ENCODE measurements around the gene NTRK2. TPM values are rescaled to one million over a fixed set of nuclear protein-coding genes. Genes with fewer than 3 reads are reported as not detected.

The NTRK2 gene
- total and polyA plus RNA-seq, 10 of the 15 experiments (the other 5 are each of a cell fraction or from before 2014, with no cell fraction given) = 0.42 to 4.6 (median 0.65) TPM

DNA sequence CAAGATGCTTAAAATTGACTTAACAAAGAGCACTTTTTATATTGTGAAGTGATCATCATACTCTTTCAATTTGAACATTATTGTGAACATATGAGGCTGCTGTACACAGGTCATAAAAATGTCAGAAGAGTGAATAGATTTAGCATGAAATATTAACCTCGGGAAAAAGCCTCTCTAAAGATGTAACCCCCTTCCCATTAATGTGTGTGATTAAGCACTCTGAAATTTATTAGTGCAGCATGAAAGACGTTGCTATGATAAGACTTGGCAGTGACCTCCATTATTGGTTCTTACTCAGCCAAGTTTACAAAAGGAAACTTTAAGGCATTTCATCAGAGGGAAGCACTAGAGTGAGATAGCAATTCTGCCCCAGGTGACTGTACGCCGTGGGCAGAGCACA, 326.5 kb downstream of the NTRK2 start:
- FAIRE-seq (no peak), ATAC-seq (no peak), DNase-seq (ENCODE audit: low read depth, low spot score) (no peak)
- ChIA-PET POLR2A (no interaction called here), CTCF (interaction anchor here (1.1 to 2.8 kb wide), 8 partner anchors 8 to 599 kb away, joined by 3 to 38 read pairs (median 3); no protein-coding TSS in a partner anchor), SMC1A (ENCODE audit: uncharacterized antibody, unreplicated experiment) (interaction anchor here (1.0 to 2.9 kb wide), 5 partner anchors 7 to 427 kb away, joined by 3 to 33 read pairs (median 3); no protein-coding TSS in a partner anchor), RAD21 (ENCODE audit: unreplicated experiment) (interaction anchor here (1.2 to 2.6 kb wide), 3 partner anchors 73 to 599 kb away, joined by 4 to 18 read pairs (median 5); no protein-coding TSS in a partner anchor)
- no TSS peak for BruUV-seq (replicated peaks)
- H3K4me2 ChIP-seq (ENCODE audit: control insufficient read depth, insufficient read depth) = no peak overlapping the region
- no peaks in the 10 kb centered on the region for H3K79me2 ChIP-seq (ENCODE audit: control insufficient read depth, insufficient read depth, low read length)
- no peaks in the 10 kb centered on the region for H3K4me1 ChIP-seq (ENCODE audit: control insufficient read depth, insufficient read depth, low read length)
- in situ Hi-C loops (cut with MboI) = no loop called here
- no peak overlapping the region for H3K9ac ChIP-seq (ENCODE audit: control insufficient read depth, insufficient read depth, low read length)
- H3K27me3 ChIP-seq (replicated peaks in 1 of 2; ENCODE audit: control insufficient read depth in 2 of 2, insufficient read depth in 2 of 2, low read length in 1 of 2) = no peaks in the 10 kb centered on the region; a peak in 1 of 4 replicates
- H3K4me3 ChIP-seq = no peak overlapping the region
- H3K27ac ChIP-seq (ENCODE audit: control insufficient read depth, insufficient read depth) = no peak overlapping the region
- no peaks in the 10 kb centered on the region; the same call in 2 of the 3 replicates for H3K9me3 ChIP-seq (replicated peaks; ENCODE audit: control insufficient read depth, insufficient read depth, low read length)
- no peaks in the 10 kb centered on the region for H4K20me1 ChIP-seq (ENCODE audit: control insufficient read depth, insufficient read depth)
- TF ChIP-seq, protein P1, sequence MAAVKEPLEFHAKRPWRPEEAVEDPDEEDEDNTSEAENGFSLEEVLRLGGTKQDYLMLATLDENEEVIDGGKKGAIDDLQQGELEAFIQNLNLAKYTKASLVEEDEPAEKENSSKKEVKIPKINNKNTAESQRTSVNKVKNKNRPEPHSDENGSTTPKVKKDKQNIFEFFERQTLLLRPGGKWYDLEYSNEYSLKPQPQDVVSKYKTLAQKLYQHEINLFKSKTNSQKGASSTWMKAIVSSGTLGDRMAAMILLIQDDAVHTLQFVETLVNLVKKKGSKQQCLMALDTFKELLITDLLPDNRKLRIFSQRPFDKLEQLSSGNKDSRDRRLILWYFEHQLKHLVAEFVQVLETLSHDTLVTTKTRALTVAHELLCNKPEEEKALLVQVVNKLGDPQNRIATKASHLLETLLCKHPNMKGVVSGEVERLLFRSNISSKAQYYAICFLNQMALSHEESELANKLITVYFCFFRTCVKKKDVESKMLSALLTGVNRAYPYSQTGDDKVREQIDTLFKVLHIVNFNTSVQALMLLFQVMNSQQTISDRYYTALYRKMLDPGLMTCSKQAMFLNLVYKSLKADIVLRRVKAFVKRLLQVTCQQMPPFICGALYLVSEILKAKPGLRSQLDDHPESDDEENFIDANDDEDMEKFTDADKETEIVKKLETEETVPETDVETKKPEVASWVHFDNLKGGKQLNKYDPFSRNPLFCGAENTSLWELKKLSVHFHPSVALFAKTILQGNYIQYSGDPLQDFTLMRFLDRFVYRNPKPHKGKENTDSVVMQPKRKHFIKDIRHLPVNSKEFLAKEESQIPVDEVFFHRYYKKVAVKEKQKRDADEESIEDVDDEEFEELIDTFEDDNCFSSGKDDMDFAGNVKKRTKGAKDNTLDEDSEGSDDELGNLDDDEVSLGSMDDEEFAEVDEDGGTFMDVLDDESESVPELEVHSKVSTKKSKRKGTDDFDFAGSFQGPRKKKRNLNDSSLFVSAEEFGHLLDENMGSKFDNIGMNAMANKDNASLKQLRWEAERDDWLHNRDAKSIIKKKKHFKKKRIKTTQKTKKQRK (IDR thresholded peaks at IDR 0.05; ENCODE audit: low read depth, low read length) = no peak
- no peak for TF ChIP-seq SMC3 (IDR thresholded peaks at IDR 0.05; ENCODE audit: borderline replicate concordance, low read length)
- intact Hi-C loops (cut with micrococcal nuclease; ENCODE audit: unreplicated experiment) = no loop called here
- no peaks in the 10 kb centered on the region for H3K36me3 ChIP-seq (ENCODE audit: control insufficient read depth in 2 of 2, insufficient read depth in 2 of 2, low read length in 1 of 2)
- WGBS (ENCODE audit: insufficient coverage, insufficient replicate concordance, low lambda C conversion rate, missing lambda C conversion rate) = 2% methylated on average over 4 of the region's 4 CpGs
- H2AFZ ChIP-seq (ENCODE audit: control insufficient read depth, low read depth, low read length) = no peak overlapping the region

DNA sequence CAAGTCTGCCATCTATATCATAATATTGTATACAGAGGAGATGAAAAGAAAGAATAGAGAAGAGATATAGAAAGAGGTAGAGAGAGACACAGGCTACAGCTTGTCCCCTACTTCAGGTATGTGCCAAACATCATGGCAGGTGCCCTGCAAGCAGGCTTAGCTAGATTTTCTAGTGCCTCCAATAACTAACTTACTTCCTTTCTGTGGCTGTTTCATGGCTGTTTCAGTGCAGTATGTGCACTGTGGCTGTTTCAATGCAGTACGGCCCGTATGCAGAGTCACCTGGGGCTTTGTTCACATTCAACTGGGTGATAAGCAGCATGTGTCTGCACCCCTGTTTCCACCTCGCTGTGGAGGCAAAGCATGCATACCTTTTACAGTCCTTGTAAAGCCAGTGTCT, 327.2 kb downstream of the NTRK2 start:
- no peak for FAIRE-seq
- Histone ChIP-seq H3K4me1 (ENCODE audit: control insufficient read depth, insufficient read depth, low read length) (no peaks in the 10 kb centered on the region), H3K9me3 (replicated peaks; ENCODE audit: control insufficient read depth, insufficient read depth, low read length) (no peaks in the 10 kb centered on the region; the same call in 2 of the 3 replicates), H3K79me2 (ENCODE audit: control insufficient read depth, insufficient read depth, low read length) (no peaks in the 10 kb centered on the region), H3K4me2 (ENCODE audit: control insufficient read depth, insufficient read depth) (no peak overlapping the region), H3K36me3 (ENCODE audit: control insufficient read depth in 2 of 2, insufficient read depth in 2 of 2, low read length in 1 of 2) (no peaks in the 10 kb centered on the region), H3K27ac (ENCODE audit: control insufficient read depth, insufficient read depth) (no peak overlapping the region), H3K4me3 (no peak overlapping the region), H4K20me1 (ENCODE audit: control insufficient read depth, insufficient read depth) (no peaks in the 10 kb centered on the region), H3K27me3 (replicated peaks in 1 of 2; ENCODE audit: control insufficient read depth in 2 of 2, insufficient read depth in 2 of 2, low read length in 1 of 2) (no peaks in the 10 kb centered on the region; a peak in 1 of 4 replicates), H2AFZ (ENCODE audit: control insufficient read depth, low read depth, low read length) (no peak overlapping the region), H3K9ac (ENCODE audit: control insufficient read depth, insufficient read depth, low read length) (no peak overlapping the region)
- DNase-seq (ENCODE audit: low read depth, low spot score) = no peak
- no TSS peak for BruUV-seq (replicated peaks)
- SMC1A ChIA-PET (ENCODE audit: uncharacterized antibody, unreplicated experiment) = interaction anchor here (0.7 to 2.9 kb wide), 11 partner anchors 8 to 426 kb away, joined by 3 to 33 read pairs (median 3); no protein-coding TSS in a partner anchor
- RAD21 ChIA-PET (ENCODE audit: unreplicated experiment) = interaction anchor here (1.0 to 2.6 kb wide), 9 partner anchors 11 to 614 kb away, joined by 3 to 18 read pairs (median 5); no protein-coding TSS in a partner anchor
- 2% methylated on average over 3 of the region's 3 CpGs for WGBS (ENCODE audit: insufficient coverage, insufficient replicate concordance, low lambda C conversion rate, missing lambda C conversion rate)
- POLR2A ChIA-PET = no interaction called here
- no peak for ATAC-seq
- in situ Hi-C loops (cut with MboI) = no loop called here
- CTCF ChIA-PET = interaction anchor here (0.7 to 2.8 kb wide), 16 partner anchors 8 to 613 kb away, joined by 3 to 38 read pairs (median 4); no protein-coding TSS in a partner anchor
- intact Hi-C loops (cut with micrococcal nuclease; ENCODE audit: unreplicated experiment) = no loop called here
- TF ChIP-seq POLR2A (IDR thresholded peaks at IDR 0.05; ENCODE audit: low read depth, low read length) (no peak), GATAD2B (conservative IDR thresholded peaks at IDR 0.05; ENCODE audit: low read depth) (no peak), CEBPB (IDR thresholded peaks at IDR 0.05; ENCODE audit: borderline replicate concordance in 1 of 2, low read depth in 2 of 2, low read length in 2 of 2) (no peak), CREB1 (IDR thresholded peaks at IDR 0.05; ENCODE audit: low read depth) (no peak), RFX5 (IDR thresholded peaks at IDR 0.05; ENCODE audit: low read depth, low read length) (no peak)
- TF ChIP-seq, protein P2, sequence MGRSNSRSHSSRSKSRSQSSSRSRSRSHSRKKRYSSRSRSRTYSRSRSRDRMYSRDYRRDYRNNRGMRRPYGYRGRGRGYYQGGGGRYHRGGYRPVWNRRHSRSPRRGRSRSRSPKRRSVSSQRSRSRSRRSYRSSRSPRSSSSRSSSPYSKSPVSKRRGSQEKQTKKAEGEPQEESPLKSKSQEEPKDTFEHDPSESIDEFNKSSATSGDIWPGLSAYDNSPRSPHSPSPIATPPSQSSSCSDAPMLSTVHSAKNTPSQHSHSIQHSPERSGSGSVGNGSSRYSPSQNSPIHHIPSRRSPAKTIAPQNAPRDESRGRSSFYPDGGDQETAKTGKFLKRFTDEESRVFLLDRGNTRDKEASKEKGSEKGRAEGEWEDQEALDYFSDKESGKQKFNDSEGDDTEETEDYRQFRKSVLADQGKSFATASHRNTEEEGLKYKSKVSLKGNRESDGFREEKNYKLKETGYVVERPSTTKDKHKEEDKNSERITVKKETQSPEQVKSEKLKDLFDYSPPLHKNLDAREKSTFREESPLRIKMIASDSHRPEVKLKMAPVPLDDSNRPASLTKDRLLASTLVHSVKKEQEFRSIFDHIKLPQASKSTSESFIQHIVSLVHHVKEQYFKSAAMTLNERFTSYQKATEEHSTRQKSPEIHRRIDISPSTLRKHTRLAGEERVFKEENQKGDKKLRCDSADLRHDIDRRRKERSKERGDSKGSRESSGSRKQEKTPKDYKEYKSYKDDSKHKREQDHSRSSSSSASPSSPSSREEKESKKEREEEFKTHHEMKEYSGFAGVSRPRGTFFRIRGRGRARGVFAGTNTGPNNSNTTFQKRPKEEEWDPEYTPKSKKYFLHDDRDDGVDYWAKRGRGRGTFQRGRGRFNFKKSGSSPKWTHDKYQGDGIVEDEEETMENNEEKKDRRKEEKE (IDR thresholded peaks at IDR 0.05) = no peak
- TF ChIP-seq, protein P3, sequence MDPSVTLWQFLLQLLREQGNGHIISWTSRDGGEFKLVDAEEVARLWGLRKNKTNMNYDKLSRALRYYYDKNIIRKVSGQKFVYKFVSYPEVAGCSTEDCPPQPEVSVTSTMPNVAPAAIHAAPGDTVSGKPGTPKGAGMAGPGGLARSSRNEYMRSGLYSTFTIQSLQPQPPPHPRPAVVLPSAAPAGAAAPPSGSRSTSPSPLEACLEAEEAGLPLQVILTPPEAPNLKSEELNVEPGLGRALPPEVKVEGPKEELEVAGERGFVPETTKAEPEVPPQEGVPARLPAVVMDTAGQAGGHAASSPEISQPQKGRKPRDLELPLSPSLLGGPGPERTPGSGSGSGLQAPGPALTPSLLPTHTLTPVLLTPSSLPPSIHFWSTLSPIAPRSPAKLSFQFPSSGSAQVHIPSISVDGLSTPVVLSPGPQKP (IDR thresholded peaks at IDR 0.05; ENCODE audit: low read depth, low read length) = no peak
